Esophagus squamous epithelium (tissue), 5 donors: ENCODE measurements around the gene ZC3H8. TPM values are rescaled to one million over a fixed set of nuclear protein-coding genes. Genes with fewer than 3 reads are reported as not detected.

ENCODE experiments used
- DNase-seq: peaks from one replicate; lab custom pipeline; 2025; lab: John Stamatoyannopoulos, UW
- H3K27ac ChIP-seq, 4 donors: fragments of 200-600 bp; sonication (generic); one replicate each; pipeline ENCODE4 v1.5.1; 2016 to 2019; ENCODE audit warnings: mild to moderate bottlenecking in 1 of 4
- H3K27me3 ChIP-seq, 4 donors: fragments of 200-600 bp; sonication (generic); 1 replicate in 3 of 4; 2 replicates in 1 of 4; pipeline versions ENCODE4 v1.5.1 to v1.6.0; 2017 to 2021; ENCODE audit warnings: antibody characterized with exemption in 1 of 4
- H3K36me3 ChIP-seq, 3 donors: fragments of 200-600 bp; sonication (generic); one replicate each; pipeline ENCODE4 v1.5.1; 2016 to 2019
- H3K4me1 ChIP-seq, 3 donors: fragments of 200-600 bp; sonication (generic); one replicate each; pipeline ENCODE4 v1.5.1; 2017 to 2019
- H3K4me3 ChIP-seq, 4 donors: fragments of 200-600 bp; sonication (generic); 1 replicate in 3 of 4; 2 replicates in 1 of 4; pipeline ENCODE4 v1.5.1; 2016 to 2019; ENCODE audit warnings: mild to moderate bottlenecking in 2 of 4, moderate library complexity in 1 of 4
- H3K9me3 ChIP-seq, 3 donors: fragments of 200-600 bp; sonication (generic); one replicate each; pipeline ENCODE4 v1.5.1; 2016 to 2019
- CTCF ChIP-seq, 6 experiments: fragments of 450-650 bp in 4 of 6; fragments of 200-600 bp in 2 of 6; sonication (generic) in 2 of 6; IDR thresholded peaks; one replicate each; pipeline ENCODE4 v1.5.1; 2016 to 2019; ENCODE audit warnings: antibody characterized with exemption in 6 of 6, mild to moderate bottlenecking in 4 of 6, moderate library complexity in 4 of 6
- POLR2A ChIP-seq, 4 donors: fragments of 450-650 bp; IDR thresholded peaks; one replicate each; pipeline ENCODE4 v1.6.1; 2017; ENCODE audit warnings: antibody characterized with exemption in 4 of 4, mild to moderate bottlenecking in 4 of 4, moderate library complexity in 3 of 4
- WGBS, 2 donors: methylation state at CpG; one replicate each; pipeline ENCODE4 v1.1.5; 2018; 5-methylcytosine and 5-hydroxymethylcytosine counted together
- intact Hi-C: fragments of 100-400 bp; cut with DNase I; formaldehyde crosslinking; loops from one replicate; pipeline ENCODE4 v1.15.0; 2022
- total RNA-seq, 4 donors: library from RNA; depleted of rRNA; stranded (reverse); fragments of >200 nt; gene quantifications; one replicate each; pipeline ENCODE4 v1.1.0, GENCODE V29; 2016
- donor health status: DM: yes; HTN: yes; CAD: no.

Gene ZC3H8
- total RNA-seq, 4 donors from 2014 or later, result 6.0 to 60.1 (median 37.1) TPM

GRCh38 chr2:112198780-112199179 is 56.1 kb downstream of the ZC3H8 start:
- H3K9me3 ChIP-seq, result peaks cover 0 to 9% (median 0%) of the 10 kb centered on the region in 3 donors

GRCh38 chr2:112197868-112198267 is 57.0 kb downstream of the ZC3H8 start:
- intact Hi-C loops, result no loop called here
- peaks cover 0 to 29% (median 0%) of the 10 kb centered on the region in 3 donors for H3K4me1 ChIP-seq
- no peak overlapping the region for H3K27ac ChIP-seq
- H3K36me3 ChIP-seq, result no peaks in the 10 kb centered on the region
- no peaks in the 10 kb centered on the region for H3K9me3 ChIP-seq
- no peaks in the 10 kb centered on the region for H3K27me3 ChIP-seq
- no peak for DNase-seq
- TF ChIP-seq POLR2A (IDR thresholded peaks at IDR 0.05), result no peak
- no peak for TF ChIP-seq CTCF (IDR thresholded peaks at IDR 0.05)
- WGBS, 2 donors, result 75 to 90% methylated on average over 1 of the region's 1 CpG
- no peak overlapping the region for H3K4me3 ChIP-seq

More at GRCh38 chr2:112198780-112199179, 56.1 kb downstream of the ZC3H8 start:
- Histone ChIP-seq H3K27ac (no peak overlapping the region), H3K36me3 (no peaks in the 10 kb centered on the region), H3K4me3 (no peak overlapping the region), H3K27me3 (no peaks in the 10 kb centered on the region), H3K4me1 (peaks cover 0 to 29% (median 0%) of the 10 kb centered on the region in 3 donors)
- no peak for DNase-seq
- intact Hi-C loops, result no loop called here
- TF ChIP-seq POLR2A (IDR thresholded peaks at IDR 0.05) (no peak), CTCF (IDR thresholded peaks at IDR 0.05) (no peak)

GRCh38 chr2:112195950-112196349 is 58.9 kb downstream of the ZC3H8 start:
- intact Hi-C loops, result no loop called here
- no peak overlapping the region for H3K4me3 ChIP-seq
- TF ChIP-seq CTCF (IDR thresholded peaks at IDR 0.05) (no peak), POLR2A (IDR thresholded peaks at IDR 0.05) (no peak)

GRCh38 chr2:112195167-112195766 is 59.6 kb downstream of the ZC3H8 start:
- H3K27me3 ChIP-seq, result no peaks in the 10 kb centered on the region
- TF ChIP-seq CTCF (IDR thresholded peaks at IDR 0.05) (no peak), POLR2A (IDR thresholded peaks at IDR 0.05) (no peak)
- DNase-seq, result no peak
- 75 to 88% methylated on average over 5 to 7 of the region's 8 CpGs for WGBS, 2 donors
- H3K27ac ChIP-seq, result no peak overlapping the region
- intact Hi-C loops, result no loop called here
- peaks cover 0 to 17% (median 0%) of the 10 kb centered on the region in 3 donors for H3K4me1 ChIP-seq
- no peak overlapping the region for H3K4me3 ChIP-seq
- no peaks in the 10 kb centered on the region for H3K9me3 ChIP-seq
- H3K36me3 ChIP-seq, result no peaks in the 10 kb centered on the region

More at GRCh38 chr2:112195950-112196349, 58.9 kb downstream of the ZC3H8 start:
- Histone ChIP-seq H3K27me3 (no peaks in the 10 kb centered on the region), H3K4me1 (peaks cover 0 to 17% (median 0%) of the 10 kb centered on the region in 3 donors), H3K9me3 (no peaks in the 10 kb centered on the region), H3K36me3 (no peaks in the 10 kb centered on the region), H3K27ac (no peak overlapping the region)
- DNase-seq, result no peak

- no peak for DNase-seq
- intact Hi-C loops, result no loop called here
- Histone ChIP-seq H3K27ac (no peak overlapping the region), H3K4me1 (peaks cover 0 to 17% (median 0%) of the 10 kb centered on the region in 3 donors), H3K9me3 (no peaks in the 10 kb centered on the region), H3K36me3 (no peaks in the 10 kb centered on the region), H3K4me3 (no peak overlapping the region), H3K27me3 (no peaks in the 10 kb centered on the region)
- 63 to 79% methylated on average over 4 of the region's 4 CpGs for WGBS, 2 donors
- no peak for TF ChIP-seq CTCF (IDR thresholded peaks at IDR 0.05)
- TF ChIP-seq POLR2A (IDR thresholded peaks at IDR 0.05), result no peak
Observed at GRCh38 chr2:112194482-112194881, 60.4 kb downstream of the ZC3H8 start.
